Neural progenitor cell (in vitro differentiated cells): ENCODE results near the gene DENND5B.

Experiments
- EZH2 ChIP-seq: fragments of 200-600 bp; sonication (generic); IDR thresholded peaks from 2 replicates; pipeline ENCODE4 v1.6.1; 2017; ENCODE audit warnings: antibody characterized with exemption, mild to moderate bottlenecking, moderate library complexity
- EZH2phosphoT487 ChIP-seq: fragments of 200-600 bp; sonication (generic); IDR thresholded peaks from 2 replicates; pipeline ENCODE4 v1.6.1; 2017; ENCODE audit warnings: antibody characterized with exemption
- TF ChIP-seq, protein P1 (sequence below): fragments of 200-600 bp; sonication (generic); IDR thresholded peaks from 2 replicates; pipeline ENCODE4 v1.5.1; 2017; ENCODE audit warnings: antibody characterized with exemption, mild to moderate bottlenecking

DNA sequence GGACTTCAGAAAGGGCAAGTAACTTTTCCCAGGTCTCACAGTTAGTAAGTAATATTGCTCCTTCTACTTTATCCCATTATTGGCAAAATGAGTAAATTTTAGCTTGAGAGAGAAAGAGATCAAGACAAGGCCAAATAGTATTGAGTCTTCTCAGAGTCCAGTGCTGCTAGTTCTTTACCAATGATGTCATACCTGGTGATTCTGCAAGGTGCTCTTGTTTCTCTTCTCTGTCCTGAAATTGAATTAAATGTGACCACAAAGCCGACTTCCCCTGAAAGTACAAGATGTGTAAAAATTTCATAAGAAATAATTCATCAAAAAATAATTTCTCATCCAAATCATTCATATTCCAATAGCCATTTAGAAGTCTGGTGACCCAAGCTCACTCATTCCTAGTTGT lies 167.5 kb downstream of the DENND5B start:
- no peak for TF ChIP-seq EZH2
- TF ChIP-seq, protein P1, sequence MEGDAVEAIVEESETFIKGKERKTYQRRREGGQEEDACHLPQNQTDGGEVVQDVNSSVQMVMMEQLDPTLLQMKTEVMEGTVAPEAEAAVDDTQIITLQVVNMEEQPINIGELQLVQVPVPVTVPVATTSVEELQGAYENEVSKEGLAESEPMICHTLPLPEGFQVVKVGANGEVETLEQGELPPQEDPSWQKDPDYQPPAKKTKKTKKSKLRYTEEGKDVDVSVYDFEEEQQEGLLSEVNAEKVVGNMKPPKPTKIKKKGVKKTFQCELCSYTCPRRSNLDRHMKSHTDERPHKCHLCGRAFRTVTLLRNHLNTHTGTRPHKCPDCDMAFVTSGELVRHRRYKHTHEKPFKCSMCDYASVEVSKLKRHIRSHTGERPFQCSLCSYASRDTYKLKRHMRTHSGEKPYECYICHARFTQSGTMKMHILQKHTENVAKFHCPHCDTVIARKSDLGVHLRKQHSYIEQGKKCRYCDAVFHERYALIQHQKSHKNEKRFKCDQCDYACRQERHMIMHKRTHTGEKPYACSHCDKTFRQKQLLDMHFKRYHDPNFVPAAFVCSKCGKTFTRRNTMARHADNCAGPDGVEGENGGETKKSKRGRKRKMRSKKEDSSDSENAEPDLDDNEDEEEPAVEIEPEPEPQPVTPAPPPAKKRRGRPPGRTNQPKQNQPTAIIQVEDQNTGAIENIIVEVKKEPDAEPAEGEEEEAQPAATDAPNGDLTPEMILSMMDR = no peak
- TF ChIP-seq EZH2phosphoT487 = no peak
